HG02678 (cell line): ENCODE results near the gene SASH1.
A peak's percentile ranks its signal among the peaks of the same experiment; 100 is the strongest.

Source experiments
- ATAC-seq: cut with Tn5 transposase; IDR thresholded peaks from one replicate; pipeline ENCODE4 v1.9.1; 2021; ENCODE audit warnings: mild to moderate bottlenecking, moderate library complexity; ENCODE audit not compliant: unreplicated experiment

SASH1 gene

GRCh38 chr6:148491638-148492251 is 149.1 kb downstream of the SASH1 start:
- ATAC-seq: no peak

GRCh38 chr6:148492654-148493290 is 150.1 kb downstream of the SASH1 start:
- no peak for ATAC-seq

GRCh38 chr6:148493424-148493823 is 150.8 kb downstream of the SASH1 start:
- no peak for ATAC-seq

GRCh38 chr6:148494226-148494625 is 151.6 kb downstream of the SASH1 start:
- no peak for ATAC-seq

GRCh38 chr6:148495029-148495428 is 152.4 kb downstream of the SASH1 start:
- no peak for ATAC-seq

- no peak for ATAC-seq
Observed at GRCh38 chr6:148497257-148497656, 154.6 kb downstream of the SASH1 start.

- no peak for ATAC-seq
Observed at GRCh38 chr6:148497717-148498116, 155.1 kb downstream of the SASH1 start.

- ATAC-seq: no peak
Observed at GRCh38 chr6:148500402-148500801, 157.8 kb downstream of the SASH1 start.

- ATAC-seq: no peak
Observed at GRCh38 chr6:148501178-148501590, 158.5 kb downstream of the SASH1 start.

GRCh38 chr6:148502083-148502772 is 159.6 kb downstream of the SASH1 start:
- no peak for ATAC-seq

GRCh38 chr6:148502773-148503135 is 160.1 kb downstream of the SASH1 start:
- no peak for ATAC-seq

- no peak for ATAC-seq
Observed at GRCh38 chr6:148503703-148504102, 161.1 kb downstream of the SASH1 start.

- no peak for ATAC-seq
Observed at GRCh38 chr6:148507774-148508173, 165.1 kb downstream of the SASH1 start.

- no peak for ATAC-seq
Observed at GRCh38 chr6:148508401-148509041, 165.9 kb downstream of the SASH1 start.

GRCh38 chr6:148509119-148509799 is 166.6 kb downstream of the SASH1 start:
- no peak for ATAC-seq

- ATAC-seq: peak; percentile 96
Observed at GRCh38 chr6:148509800-148510581, 167.4 kb downstream of the SASH1 start.

GRCh38 chr6:148513145-148514071 is 170.8 kb downstream of the SASH1 start:
- ATAC-seq: no peak

GRCh38 chr6:148514091-148514845 is 171.6 kb downstream of the SASH1 start:
- ATAC-seq: no peak

GRCh38 chr6:148516217-148516616 is 173.6 kb downstream of the SASH1 start:
- ATAC-seq: no peak
